Measurements from ENCODE around the gene MCOLN2.

DNA sequence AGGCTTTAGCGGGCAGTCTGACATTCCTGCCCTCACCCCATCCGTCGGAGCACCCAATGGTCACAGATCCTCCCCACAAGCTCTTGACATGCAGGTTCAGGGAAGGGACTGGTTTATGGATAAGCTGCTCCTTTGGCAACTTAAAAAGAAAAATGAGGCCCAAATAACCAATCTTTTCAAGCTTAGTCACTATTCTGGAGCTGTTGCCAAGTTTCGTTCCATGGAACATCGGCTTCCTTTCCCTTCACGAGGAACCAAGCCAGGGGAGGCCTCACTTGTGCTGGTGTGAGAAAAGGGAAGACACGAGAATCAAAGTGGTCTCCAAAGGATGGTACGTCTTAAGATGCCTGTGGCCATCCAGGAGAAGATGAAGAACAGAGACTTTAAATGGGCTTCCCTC is 57.8 kb downstream of the MCOLN2 start:
- TF ChIP-seq, protein P1, sequence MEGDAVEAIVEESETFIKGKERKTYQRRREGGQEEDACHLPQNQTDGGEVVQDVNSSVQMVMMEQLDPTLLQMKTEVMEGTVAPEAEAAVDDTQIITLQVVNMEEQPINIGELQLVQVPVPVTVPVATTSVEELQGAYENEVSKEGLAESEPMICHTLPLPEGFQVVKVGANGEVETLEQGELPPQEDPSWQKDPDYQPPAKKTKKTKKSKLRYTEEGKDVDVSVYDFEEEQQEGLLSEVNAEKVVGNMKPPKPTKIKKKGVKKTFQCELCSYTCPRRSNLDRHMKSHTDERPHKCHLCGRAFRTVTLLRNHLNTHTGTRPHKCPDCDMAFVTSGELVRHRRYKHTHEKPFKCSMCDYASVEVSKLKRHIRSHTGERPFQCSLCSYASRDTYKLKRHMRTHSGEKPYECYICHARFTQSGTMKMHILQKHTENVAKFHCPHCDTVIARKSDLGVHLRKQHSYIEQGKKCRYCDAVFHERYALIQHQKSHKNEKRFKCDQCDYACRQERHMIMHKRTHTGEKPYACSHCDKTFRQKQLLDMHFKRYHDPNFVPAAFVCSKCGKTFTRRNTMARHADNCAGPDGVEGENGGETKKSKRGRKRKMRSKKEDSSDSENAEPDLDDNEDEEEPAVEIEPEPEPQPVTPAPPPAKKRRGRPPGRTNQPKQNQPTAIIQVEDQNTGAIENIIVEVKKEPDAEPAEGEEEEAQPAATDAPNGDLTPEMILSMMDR (CRISPR knock-in tag; IDR thresholded peaks at IDR 0.05) = no peak
- TF ChIP-seq STAT5B (CRISPR knock-in tag; IDR thresholded peaks at IDR 0.05) = no peak
- TF ChIP-seq NCOR1 (IDR thresholded peaks at IDR 0.05; ENCODE audit: borderline replicate concordance, low read length) = no peak
- TF ChIP-seq, protein P2, sequence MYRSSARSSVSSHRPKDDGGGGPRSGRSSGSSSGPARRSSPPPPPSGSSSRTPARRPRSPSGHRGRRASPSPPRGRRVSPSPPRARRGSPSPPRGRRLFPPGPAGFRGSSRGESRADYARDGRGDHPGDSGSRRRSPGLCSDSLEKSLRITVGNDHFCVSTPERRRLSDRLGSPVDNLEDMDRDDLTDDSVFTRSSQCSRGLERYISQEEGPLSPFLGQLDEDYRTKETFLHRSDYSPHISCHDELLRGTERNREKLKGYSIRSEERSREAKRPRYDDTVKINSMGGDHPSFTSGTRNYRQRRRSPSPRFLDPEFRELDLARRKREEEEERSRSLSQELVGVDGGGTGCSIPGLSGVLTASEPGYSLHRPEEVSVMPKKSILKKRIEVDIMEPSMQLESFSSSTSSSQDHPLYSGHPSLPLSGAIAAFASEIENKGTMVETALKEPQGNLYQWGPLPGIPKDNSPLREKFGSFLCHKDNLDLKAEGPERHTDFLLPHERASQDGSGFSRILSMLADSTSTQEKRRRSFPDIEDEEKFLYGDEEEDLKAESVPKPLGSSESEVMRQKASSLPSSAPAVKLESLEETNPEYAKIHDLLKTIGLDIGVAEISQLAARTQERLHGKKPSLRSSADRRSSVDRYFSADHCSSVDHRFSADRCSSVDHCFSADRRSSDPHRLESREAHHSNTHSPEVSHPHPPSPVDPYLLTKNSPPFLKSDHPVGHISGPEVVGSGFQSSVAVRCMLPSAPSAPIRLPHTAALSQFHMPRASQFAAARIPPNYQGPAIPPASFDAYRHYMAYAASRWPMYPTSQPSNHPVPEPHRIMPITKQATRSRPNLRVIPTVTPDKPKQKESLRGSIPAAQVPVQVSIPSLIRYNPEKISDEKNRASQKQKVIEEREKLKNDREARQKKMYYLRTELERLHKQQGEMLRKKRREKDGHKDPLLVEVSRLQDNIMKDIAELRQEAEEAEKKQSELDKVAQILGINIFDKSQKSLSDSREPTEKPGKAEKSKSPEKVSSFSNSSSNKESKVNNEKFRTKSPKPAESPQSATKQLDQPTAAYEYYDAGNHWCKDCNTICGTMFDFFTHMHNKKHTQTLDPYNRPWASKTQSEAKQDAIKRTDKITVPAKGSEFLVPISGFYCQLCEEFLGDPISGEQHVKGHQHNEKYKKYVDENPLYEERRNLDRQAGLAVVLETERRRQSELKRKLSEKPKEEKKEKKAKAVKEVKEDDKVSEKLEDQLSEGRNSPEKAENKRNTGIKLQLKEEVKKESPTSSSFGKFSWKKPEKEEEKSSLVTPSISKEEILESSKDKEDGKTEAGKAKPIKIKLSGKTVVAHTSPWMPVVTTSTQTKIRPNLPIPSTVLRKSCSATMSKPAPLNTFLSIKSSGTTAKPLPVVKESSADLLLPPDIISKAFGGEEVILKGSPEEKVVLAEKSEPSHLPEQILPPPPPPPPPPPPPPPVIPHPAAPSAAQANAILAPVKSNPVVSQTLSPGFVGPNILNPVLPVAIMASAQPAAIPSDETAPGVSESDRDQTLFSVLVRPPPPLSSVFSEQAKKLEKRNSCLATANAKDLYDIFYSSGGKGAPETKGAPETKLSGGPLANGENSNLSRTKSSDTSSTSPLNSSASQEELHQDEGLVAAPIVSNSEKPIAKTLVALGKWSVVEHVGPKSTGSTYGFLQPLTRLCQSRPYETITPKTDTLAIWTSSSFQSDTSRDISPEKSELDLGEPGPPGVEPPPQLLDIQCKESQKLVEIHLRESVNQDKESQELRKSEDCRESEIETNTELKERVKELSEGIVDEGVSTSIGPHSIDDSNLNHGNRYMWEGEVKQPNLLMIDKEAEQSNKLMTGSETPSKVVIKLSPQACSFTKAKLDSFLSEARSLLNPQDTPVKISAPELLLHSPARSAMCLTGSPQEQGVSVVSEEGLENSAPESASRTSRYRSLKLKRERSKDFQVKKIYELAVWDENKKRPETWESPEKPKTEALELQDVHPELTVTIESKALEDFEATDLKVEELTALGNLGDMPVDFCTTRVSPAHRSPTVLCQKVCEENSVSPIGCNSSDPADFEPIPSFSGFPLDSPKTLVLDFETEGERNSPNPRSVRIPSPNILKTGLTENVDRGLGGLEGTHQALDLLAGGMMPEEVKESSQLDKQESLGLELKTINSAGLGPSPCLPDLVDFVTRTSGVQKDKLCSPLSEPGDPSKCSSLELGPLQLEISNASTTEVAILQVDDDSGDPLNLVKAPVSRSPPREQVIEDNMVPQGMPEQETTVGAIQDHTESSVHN (CRISPR knock-in tag; IDR thresholded peaks at IDR 0.05) = no peak
- TF ChIP-seq JUN (CRISPR knock-in tag; IDR thresholded peaks at IDR 0.05) = no peak
- TF ChIP-seq, protein P3, sequence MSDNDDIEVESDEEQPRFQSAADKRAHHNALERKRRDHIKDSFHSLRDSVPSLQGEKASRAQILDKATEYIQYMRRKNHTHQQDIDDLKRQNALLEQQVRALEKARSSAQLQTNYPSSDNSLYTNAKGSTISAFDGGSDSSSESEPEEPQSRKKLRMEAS (IDR thresholded peaks at IDR 0.05) = no peak
- TF ChIP-seq NR1H2 (CRISPR knock-in tag; IDR thresholded peaks at IDR 0.05; ENCODE audit: borderline replicate concordance, low read depth) = no peak
- TF ChIP-seq ZC3H4 (CRISPR knock-in tag; IDR thresholded peaks at IDR 0.05; ENCODE audit: borderline replicate concordance) = no peak
- no peak for TF ChIP-seq POGZ (CRISPR knock-in tag; IDR thresholded peaks at IDR 0.05)

Measured in HepG2 (cell line).